OCI-LY7 (cell line): ENCODE data around the gene CNGA2. TPM values are rescaled to one million over a fixed set of nuclear protein-coding genes. Genes with fewer than 3 reads are reported as not detected.

Experiments used
- BruUV-seq: library from RNA; stranded (reverse); fragments of 400-500 nt; replicated peaks from 2 replicates; lab custom pipeline; 2021; lab: Mats Ljungman, UMichigan
- CTCF ChIA-PET: fragments of 300-600 bp; sonication (Branson Sonifier 250); formaldehyde crosslinking; loops from one replicate; lab custom pipeline; 2022; ENCODE audit warnings: antibody characterized with exemption; ENCODE audit not compliant: unreplicated experiment; lab: Charles Lee
- POLR2A ChIA-PET: fragments of 300-600 bp; sonication (Branson Sonifier 250); formaldehyde crosslinking; loops from one replicate; lab custom pipeline; 2022; ENCODE audit warnings: antibody characterized with exemption; lab: Charles Lee
- DNase-seq: peaks from one replicate; pipeline ENCODE4 v3.0.0-alpha.2; 2015; ENCODE audit warnings: low spot score
- H2AFZ ChIP-seq: fragments of 200-600 bp; sonication (generic), shearing (Covaris generic); 2 replicates; pipeline ENCODE4 v1.6.1; 2014; ENCODE audit warnings: mild to moderate bottlenecking, antibody characterized with exemption, low read length, moderate library complexity
- H3K27ac ChIP-seq: fragments of 200-600 bp; sonication (generic); 2 replicates; pipeline ENCODE4 v1.5.1; 2014; ENCODE audit warnings: mixed run types, low read depth, mild to moderate bottlenecking, moderate library complexity, low read length, inconsistent platforms; ENCODE audit not compliant: poor library complexity, severe bottlenecking
- H3K36me3 ChIP-seq: fragments of 200-600 bp; sonication (generic); 2 replicates; pipeline ENCODE4 v1.6.1; 2014; ENCODE audit warnings: mild to moderate bottlenecking, antibody characterized with exemption, low read length, moderate library complexity, mixed read lengths; ENCODE audit not compliant: insufficient read depth
- H3K4me1 ChIP-seq: fragments of 200-600 bp; sonication (generic); 2 replicates; pipeline ENCODE4 v1.5.1; 2014; ENCODE audit warnings: mild to moderate bottlenecking, low read length; ENCODE audit not compliant: insufficient read depth, poor library complexity, severe bottlenecking
- H3K4me2 ChIP-seq: fragments of 200-600 bp; sonication (generic); 2 replicates; pipeline ENCODE4 v1.6.1; 2014; ENCODE audit warnings: mild to moderate bottlenecking, low read length
- H3K4me3 ChIP-seq: fragments of 200-600 bp; sonication (generic); 2 replicates; pipeline ENCODE4 v1.5.1; 2014; ENCODE audit warnings: mild to moderate bottlenecking, low read depth, low read length; ENCODE audit not compliant: poor library complexity, severe bottlenecking
- H3K79me2 ChIP-seq: fragments of 200-600 bp; sonication (generic); 2 replicates; pipeline ENCODE4 v1.6.1; 2016; ENCODE audit warnings: low read depth, mild to moderate bottlenecking, low read length, moderate library complexity, mixed read lengths; ENCODE audit not compliant: insufficient read depth
- H3K9me2 ChIP-seq: fragments of 200-600 bp; sonication (generic); 2 replicates; pipeline ENCODE4 v1.6.1; 2016; ENCODE audit warnings: mild to moderate bottlenecking, low read length, mixed read lengths; ENCODE audit not compliant: insufficient read depth
- H3K9me3 ChIP-seq: fragments of 200-600 bp; sonication (generic); 2 replicates; pipeline ENCODE4 v1.6.1; 2014; ENCODE audit warnings: mild to moderate bottlenecking, mixed run types, low read length, mixed read lengths
- H4K20me1 ChIP-seq: fragments of 200-600 bp; sonication (generic); 2 replicates; pipeline ENCODE4 v1.6.1; 2014; ENCODE audit warnings: mild to moderate bottlenecking, antibody characterized with exemption, low read length, moderate library complexity, mixed read lengths; ENCODE audit not compliant: insufficient read depth
- CTCF ChIP-seq: fragments of 200-600 bp; sonication (generic); conservative IDR thresholded peaks from 2 replicates; pipeline ENCODE4 v1.5.1; 2014; ENCODE audit warnings: mild to moderate bottlenecking, antibody characterized with exemption, low read length, moderate library complexity, mixed read lengths
- EZH2phosphoT487 ChIP-seq: fragments of 200-600 bp; sonication (generic); IDR thresholded peaks from 2 replicates; pipeline ENCODE4 v1.6.1; 2018; ENCODE audit warnings: low read depth, borderline replicate concordance, mild to moderate bottlenecking, mixed run types, antibody characterized with exemption, low read length, moderate library complexity, mixed read lengths
- intact Hi-C: fragments of 100-400 bp; cut with micrococcal nuclease; formaldehyde crosslinking; loops from one replicate; pipeline ENCODE4 v1.10.0; 2022; ENCODE audit not compliant: unreplicated experiment
- total RNA-seq, 2 experiments: library from RNA; depleted of rRNA in 1 of 2; stranded (reverse); fragments of >200 nt in 1 of 2; shearing (Covaris generic) in 1 of 2; gene quantifications; 2 replicates each; pipeline ENCODE4 v1.2.3, GENCODE V29; 2014 to 2022

Gene CNGA2
- total RNA-seq, 2 experiments from 2014 or later = not detected

GRCh38 chrX:151776181-151776731, 41.7 kb downstream of the CNGA2 start:
- intact Hi-C loops = no loop called here
- Histone ChIP-seq H3K36me3 (no peaks in the 10 kb centered on the region), H3K4me2 (no peak overlapping the region), H3K27ac (no peak overlapping the region), H3K79me2 (no peaks in the 10 kb centered on the region), H3K9me2 (no peaks in the 10 kb centered on the region), H3K4me3 (no peak overlapping the region), H3K4me1 (no peaks in the 10 kb centered on the region), H4K20me1 (no peaks in the 10 kb centered on the region), H2AFZ (no peak overlapping the region), H3K9me3 (no peaks in the 10 kb centered on the region)
- no TSS peak for BruUV-seq
- no peak for DNase-seq
- POLR2A ChIA-PET = no interaction called here
- CTCF ChIA-PET = no interaction called here
- no peak for TF ChIP-seq EZH2phosphoT487
- no peak for TF ChIP-seq CTCF

- intact Hi-C loops = no loop called here
- POLR2A ChIA-PET = no interaction called here
- CTCF ChIA-PET = no interaction called here
- TF ChIP-seq EZH2phosphoT487 = no peak
- TF ChIP-seq CTCF = no peak
- no peaks in the 10 kb centered on the region for H3K9me3 ChIP-seq
- no peak overlapping the region for H2AFZ ChIP-seq
- no peaks in the 10 kb centered on the region for H3K79me2 ChIP-seq
- H3K4me1 ChIP-seq = no peaks in the 10 kb centered on the region
- H3K4me2 ChIP-seq = no peak overlapping the region
- no peak overlapping the region for H3K27ac ChIP-seq
- H3K9me2 ChIP-seq = no peaks in the 10 kb centered on the region
- no TSS peak for BruUV-seq
- no peaks in the 10 kb centered on the region for H3K36me3 ChIP-seq
- no peak overlapping the region for H3K4me3 ChIP-seq
- H4K20me1 ChIP-seq = no peaks in the 10 kb centered on the region
- no peak for DNase-seq
These were observed 42.4 kb downstream of the CNGA2 start for GRCh38 chrX:151776936-151777335.

DNA sequence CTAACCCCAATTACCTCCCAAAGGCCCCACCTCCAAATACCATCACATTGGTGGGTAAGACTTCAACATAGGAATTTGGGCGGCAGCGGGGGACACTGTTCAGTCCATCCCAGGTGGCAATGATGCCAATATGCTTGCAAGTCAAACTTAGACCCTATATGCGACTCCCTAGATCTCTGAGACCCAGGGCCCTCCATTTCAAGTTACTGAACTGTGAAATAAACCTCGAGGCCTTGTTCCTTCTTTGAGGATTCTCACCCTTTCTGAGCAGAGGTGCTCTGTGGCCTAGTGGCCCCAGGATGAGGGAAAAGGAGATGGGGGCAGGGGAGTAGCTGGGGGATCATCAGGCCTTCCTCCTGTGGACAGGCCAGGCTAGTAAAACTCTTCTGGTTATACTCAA, 44.7 kb downstream of the CNGA2 start:
- no peaks in the 10 kb centered on the region for H3K9me3 ChIP-seq
- H3K4me1 ChIP-seq = no peaks in the 10 kb centered on the region
- no peaks in the 10 kb centered on the region for H4K20me1 ChIP-seq
- no peak overlapping the region for H2AFZ ChIP-seq
- no peak for DNase-seq
- no peaks in the 10 kb centered on the region for H3K36me3 ChIP-seq
- H3K79me2 ChIP-seq = no peaks in the 10 kb centered on the region
- CTCF ChIA-PET = no interaction called here
- no peak overlapping the region for H3K27ac ChIP-seq
- no TSS peak for BruUV-seq
- no peak for TF ChIP-seq EZH2phosphoT487
- TF ChIP-seq CTCF = no peak
- POLR2A ChIA-PET = no interaction called here
- no peak overlapping the region for H3K4me2 ChIP-seq
- intact Hi-C loops = no loop called here
- no peak overlapping the region for H3K4me3 ChIP-seq
- H3K9me2 ChIP-seq = no peaks in the 10 kb centered on the region
